HepG2 (cell line): Measurements from ENCODE around the gene SAE1. TPM values are rescaled to one million over a fixed set of nuclear protein-coding genes. Genes with fewer than 3 reads are reported as not detected.

ENCODE experiments used
- DNMT1 ChIP-seq: sonication (generic); formaldehyde crosslinking; IDR thresholded peaks from 2 replicates; pipeline ENCODE4 v1.5.1; 2020; ENCODE audit warnings: mild to moderate bottlenecking, missing genetic modification reagents
- FOXK1 ChIP-seq: sonication (generic); formaldehyde crosslinking; IDR thresholded peaks from 2 replicates; pipeline ENCODE4 v1.4.0; 2020; ENCODE audit warnings: low read depth, missing genetic modification reagents, borderline replicate concordance
- HNRNPL ChIP-seq: fragments of 200-400 bp; formaldehyde crosslinking; IDR thresholded peaks from 2 replicates; pipeline ENCODE4 v1.6.1; 2017; ENCODE audit warnings: mild to moderate bottlenecking, low read depth, low read length
- ISL2 ChIP-seq: sonication (generic); formaldehyde crosslinking; IDR thresholded peaks from 2 replicates; pipeline ENCODE4 v1.5.0; 2020; ENCODE audit warnings: missing genetic modification reagents
- KLF16 ChIP-seq, 2 experiments: sonication (generic) in 1 of 2; formaldehyde crosslinking in 1 of 2; IDR thresholded peaks; 2 replicates each; pipeline versions ENCODE4 v1.6.1 to v1.8.0; 2016 to 2023; ENCODE audit warnings: missing genetic modification reagents in 2 of 2, missing compliant biosample characterization in 1 of 2
- MED8 ChIP-seq: sonication (generic); formaldehyde crosslinking; IDR thresholded peaks from 2 replicates; pipeline ENCODE4 v1.8.1; 2023; ENCODE audit warnings: mild to moderate bottlenecking, missing genetic modification reagents; ENCODE audit not compliant: insufficient replicate concordance
- MXI1 ChIP-seq: IDR thresholded peaks from 3 replicates; pipeline ENCODE4 v1.6.1; 2012; ENCODE audit warnings: low read depth, low read length, inconsistent platforms, borderline replicate concordance
- NR1H2 ChIP-seq: sonication (generic); formaldehyde crosslinking; IDR thresholded peaks from 2 replicates; pipeline ENCODE4 v1.8.1; 2022; ENCODE audit warnings: low read depth, missing genetic modification reagents, borderline replicate concordance
- RXRB ChIP-seq: IDR thresholded peaks from 2 replicates; pipeline ENCODE4 v1.6.1; 2016; ENCODE audit warnings: borderline replicate concordance, missing genetic modification reagents, missing compliant biosample characterization
- SIX4 ChIP-seq: sonication (generic); formaldehyde crosslinking; IDR thresholded peaks from 2 replicates; pipeline ENCODE4 v1.4.0; 2020; ENCODE audit warnings: missing genetic modification reagents
- SKIL ChIP-seq: sonication (generic); formaldehyde crosslinking; IDR thresholded peaks from 2 replicates; pipeline ENCODE4 v1.8.0; 2022; ENCODE audit warnings: missing genetic modification reagents, mild to moderate bottlenecking, moderate library complexity, borderline replicate concordance
- TBL1XR1 ChIP-seq: fragments of 150-350 bp; IDR thresholded peaks from 2 replicates; pipeline ENCODE4 v1.6.1; 2014; ENCODE audit warnings: borderline replicate concordance, low read length; ENCODE audit not compliant: partially characterized antibody
- ZBTB21 ChIP-seq: sonication (generic); formaldehyde crosslinking; IDR thresholded peaks from 2 replicates; pipeline ENCODE4 v1.4.0; 2020; ENCODE audit warnings: missing genetic modification reagents
- ZBTB33 ChIP-seq: sonication (generic); formaldehyde crosslinking; IDR thresholded peaks from 2 replicates; pipeline ENCODE4 v1.4.0; 2020; ENCODE audit warnings: missing genetic modification reagents
- ZFY ChIP-seq: sonication (generic); formaldehyde crosslinking; IDR thresholded peaks from 2 replicates; pipeline ENCODE4 v1.4.0; 2020; ENCODE audit warnings: missing genetic modification reagents
- ZKSCAN8 ChIP-seq: IDR thresholded peaks from 2 replicates; pipeline ENCODE4 v1.6.1; 2016; ENCODE audit warnings: borderline replicate concordance, missing genetic modification reagents, missing compliant biosample characterization
- ZNF124 ChIP-seq: sonication (generic); formaldehyde crosslinking; IDR thresholded peaks from 2 replicates; pipeline ENCODE4 v1.4.0; 2020; ENCODE audit warnings: missing genetic modification reagents
- ZNF264 ChIP-seq: sonication (generic); formaldehyde crosslinking; IDR thresholded peaks from 2 replicates; pipeline ENCODE4 v1.4.0; 2020; ENCODE audit warnings: missing genetic modification reagents
- ZNF30 ChIP-seq: sonication (generic); formaldehyde crosslinking; IDR thresholded peaks from 2 replicates; pipeline ENCODE4 v1.5.0; 2020; ENCODE audit warnings: mild to moderate bottlenecking, missing genetic modification reagents
- ZNF362 ChIP-seq: sonication (generic); formaldehyde crosslinking; IDR thresholded peaks from 2 replicates; pipeline ENCODE4 v1.4.0; 2020; ENCODE audit warnings: missing genetic modification reagents, mild to moderate bottlenecking, borderline replicate concordance
- ZNF441 ChIP-seq: sonication (generic); formaldehyde crosslinking; IDR thresholded peaks from 2 replicates; pipeline ENCODE4 v1.7.0; 2021; ENCODE audit warnings: missing genetic modification reagents, borderline replicate concordance
- ZNF605 ChIP-seq: sonication (generic); formaldehyde crosslinking; IDR thresholded peaks from 2 replicates; pipeline ENCODE4 v1.8.0; 2022; ENCODE audit warnings: mild to moderate bottlenecking, missing genetic modification reagents
- ZSCAN21 ChIP-seq: sonication (generic); formaldehyde crosslinking; IDR thresholded peaks from 2 replicates; pipeline ENCODE4 v1.8.0; 2022; ENCODE audit warnings: mild to moderate bottlenecking, missing genetic modification reagents, moderate library complexity, borderline replicate concordance
- polyA plus RNA-seq, 8 experiments: library from polyadenylated mRNA; depleted of rRNA in 3 of 8; stranded (reverse) in 7 of 8; unstranded in 1 of 8; fragments of >200 nt; fragmentation: Illumina TruSeq in 4 of 8; extraction: Trizol in 4 of 8; gene quantifications; 2 replicates each; pipeline versions ENCODE4 v1.2.1 to v1.2.3, GENCODE V29; 2011 to 2016; ENCODE audit warnings: low read depth in 4 of 8, missing spikeins in 1 of 8, mixed read lengths in 1 of 8; ENCODE audit not compliant: insufficient read depth in 1 of 8
- total RNA-seq, 5 experiments: library from RNA; depleted of rRNA; stranded (reverse); fragments of >200 nt; fragmentation: Illumina TruSeq; extraction: Trizol; gene quantifications; 2 replicates each; pipeline ENCODE4 v1.2.3, GENCODE V29; 2016; ENCODE audit warnings: low read depth in 1 of 5

Gene SAE1
- total and polyA plus RNA-seq, 2 of the 13 experiments (the other 11 are each of a cell fraction or from before 2014, with no cell fraction given): 87.6 to 197 TPM

- TF ChIP-seq MED8 (CRISPR knock-in tag) (no peak), ISL2 (peak; percentile 42; the same call in 1 of the 2 replicates), ZNF441 (CRISPR knock-in tag) (0 out of 2 replicates have a peak, but pooled peaks have one; percentile 60), ZNF30 (no peak), ZBTB21 (CRISPR knock-in tag) (peak; percentile 57; the same call in 1 of the 2 replicates), SKIL (no peak), KLF16 (CRISPR knock-in tag; IDR thresholded peaks at IDR 0.05) (0 out of 4 replicates have a peak, but pooled peaks of 1 of the 2 experiments have one; percentile 43), DNMT1 (CRISPR knock-in tag) (no peak), MXI1 (peak; percentile 25; the same call in 1 of the 3 replicates), RXRB (CRISPR knock-in tag) (peak; percentile 87), TBL1XR1 (no peak), ZNF264 (0 out of 2 replicates have a peak, but pooled peaks have one; percentile 45), FOXK1 (CRISPR knock-in tag) (peak; percentile 46; the same call in 1 of the 2 replicates), ZNF605 (CRISPR knock-in tag) (0 out of 2 replicates have a peak, but pooled peaks have one; percentile 11), ZFY (CRISPR knock-in tag) (peak; percentile 45), ZNF362 (CRISPR knock-in tag) (peak; percentile 81; the same call in 1 of the 2 replicates), HNRNPL (0 out of 2 replicates have a peak, but pooled peaks have one; percentile 41), NR1H2 (no peak), ZBTB33 (peak; percentile 50; the same call in 1 of the 2 replicates), ZSCAN21 (CRISPR knock-in tag) (no peak), ZNF124 (CRISPR knock-in tag) (peak; percentile 60; the same call in 1 of the 2 replicates), SIX4 (CRISPR knock-in tag) (no peak), ZKSCAN8 (0 out of 2 replicates have a peak, but pooled peaks have one; percentile 40)
Measured at GRCh38 chr19:47107202-47107952, 23.3 kb upstream of the SAE1 start (continued).
